A549 treated with ZK216348 at 1 μM for 4 hours (cell line): Measurements from ENCODE around the gene CA14. TPM values are rescaled to one million over a fixed set of nuclear protein-coding genes. Genes with fewer than 3 reads are reported as not detected.

Experiments
- total RNA-seq: library from RNA; stranded (reverse); fragments of 200-300 nt; extraction: Qiagen RNA extraction; gene quantifications from 5 replicates; pipeline ENCODE4 v1.2.3, GENCODE V29; 2022; ENCODE audit warnings: low read depth

The CA14 gene
- not detected in 5 replicates for total RNA-seq

GRCh38 chr1:150257624-150258585 lies at the start of gene CA14:
CA14 (plus strand) TSS chr1:150257774; CDS start chr1:150258129, 355 bp downstream.

DNA sequence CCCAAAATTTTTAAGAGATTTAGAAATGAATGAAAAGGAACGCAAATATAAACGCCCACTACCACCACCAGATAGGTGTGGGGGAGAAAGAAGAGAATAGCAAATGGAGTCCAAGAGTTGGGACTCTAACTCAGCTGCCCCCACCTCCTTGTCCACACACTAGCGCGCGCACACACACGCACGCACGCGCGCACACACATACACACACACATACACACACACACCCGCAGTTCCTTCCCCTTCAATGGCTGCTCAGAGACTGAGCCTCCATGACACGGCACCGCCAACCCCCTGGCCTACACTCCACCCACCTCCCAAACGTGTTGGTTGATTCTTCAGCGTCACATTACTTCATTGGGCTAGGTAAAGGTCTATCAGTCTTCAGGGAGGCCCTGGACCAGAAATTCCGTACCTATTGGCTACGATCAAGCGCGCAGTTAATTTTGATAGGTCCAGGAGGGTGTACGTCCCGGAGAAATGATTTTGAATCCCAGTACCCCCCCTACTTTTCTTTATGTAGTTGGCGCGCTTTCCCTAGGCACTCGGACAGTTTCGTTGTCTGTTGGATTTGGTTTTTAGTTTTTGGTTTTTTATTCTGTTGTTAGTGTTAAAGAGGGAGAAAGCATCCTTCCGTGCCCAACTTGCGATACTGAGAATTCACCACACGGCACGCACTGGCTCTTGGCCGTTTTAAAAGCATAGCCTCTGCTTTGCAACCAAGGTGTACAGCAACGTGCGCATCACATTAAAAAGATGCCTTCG lies 21.5 kb upstream of the CA14 start, which contains the start of gene ANP32E:
TSS of gene ANP32E (minus strand) at position 261 of the 762 bp plus-strand sequence. CDS start 326 bp downstream, outside the sequence.

GRCh38 chr1:150268705-150269403 lies 11.3 kb downstream of the CA14 start, which contains the start of gene APH1A:
APH1A (minus strand) TSS chr1:150269016; CDS start chr1:150268810, 206 bp downstream.

DNA sequence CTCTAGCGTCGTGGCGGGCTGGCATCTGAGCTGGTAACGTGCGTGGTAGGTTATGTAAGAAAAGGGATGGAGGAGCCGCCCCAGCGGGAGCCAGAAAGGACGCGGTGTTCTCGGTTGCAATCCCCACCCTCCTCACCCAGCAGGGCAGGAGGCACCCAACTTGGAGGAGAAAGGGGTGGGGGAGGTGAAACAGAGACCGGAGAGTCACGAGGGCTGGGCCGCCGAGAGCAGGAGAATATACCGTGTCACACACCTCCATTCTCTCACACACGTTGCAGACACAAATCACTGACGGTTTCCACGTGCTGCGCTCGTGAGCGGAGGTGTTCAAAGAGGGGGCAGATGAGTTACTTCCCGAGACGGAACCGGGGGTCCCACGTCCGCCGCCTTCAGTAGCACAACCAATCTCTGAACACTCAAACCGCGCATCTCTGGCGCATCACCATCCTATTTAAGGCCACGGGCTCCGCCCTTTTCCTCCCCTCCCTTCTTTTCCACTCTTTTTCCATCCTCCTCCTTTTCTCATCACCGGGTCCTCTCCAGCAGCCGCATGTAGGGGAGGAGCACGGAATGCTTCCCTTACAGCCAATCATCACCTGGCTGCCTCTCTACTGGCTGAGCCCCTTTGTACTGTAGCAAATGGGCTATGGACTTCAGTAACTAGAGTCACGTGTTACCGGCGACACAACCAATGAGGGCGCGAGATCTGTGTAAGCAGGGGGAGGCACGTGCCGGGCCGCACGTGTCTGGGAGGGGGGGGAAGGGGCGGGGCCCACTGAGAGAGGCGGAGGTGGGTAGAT lies 24.4 kb downstream of the CA14 start, which contains the start of gene CIART:
TSS of gene CIART (plus strand) at position 797 of the 800 bp plus-strand sequence. CDS start 714 bp downstream, outside the sequence.

DNA sequence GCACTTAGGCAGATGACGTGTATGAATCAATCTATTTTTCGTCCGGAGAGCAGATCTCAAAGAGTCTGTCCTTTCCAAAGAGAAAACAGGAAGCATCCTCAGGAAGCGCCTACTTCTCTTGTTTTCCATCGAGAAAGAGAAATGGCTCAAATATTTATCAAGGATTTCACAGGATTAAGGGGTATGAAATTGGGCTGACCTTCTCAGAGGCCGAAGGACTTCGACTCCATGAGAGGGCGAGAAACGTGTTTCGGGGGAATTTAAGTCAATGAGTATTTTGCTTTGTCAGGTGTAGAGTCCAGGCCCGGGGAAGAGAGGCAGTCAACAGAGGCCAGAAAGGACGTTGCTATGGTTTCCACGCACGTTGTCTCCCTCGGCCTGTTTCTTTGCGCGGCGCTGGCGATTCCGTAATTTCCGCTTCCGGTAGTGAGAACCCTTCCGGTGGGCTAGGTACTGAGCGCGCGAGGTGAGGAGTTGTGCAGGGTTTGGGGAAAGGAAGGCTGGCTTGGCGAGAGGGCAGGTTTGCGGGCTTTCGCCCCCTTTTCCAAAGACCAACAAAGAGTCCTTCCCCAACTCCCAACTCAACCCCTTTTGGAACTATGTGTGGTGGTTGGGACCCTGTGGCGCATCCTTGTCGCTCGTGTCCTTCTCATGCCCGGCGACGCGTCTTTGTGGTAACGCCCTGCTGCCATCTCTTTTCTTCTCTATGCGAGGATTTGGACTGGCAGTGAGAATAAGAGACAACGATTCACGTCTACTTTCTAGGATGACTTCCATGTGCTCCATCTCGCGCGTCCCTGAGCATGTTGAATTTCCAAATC lies 36.1 kb downstream of the CA14 start, which contains the start of gene MRPS21:
TSS of gene MRPS21 (plus strand) at position 429 of the 821 bp plus-strand sequence. CDS start 506 bp downstream, outside the sequence.

Other genes with a start within 250 kb of the CA14 start
- 8.2 to 13.0 TPM (median 11.6 TPM) in 5 replicates for gene OTUD7B, start 247.0 kb upstream of the CA14 start, total RNA-seq
- 14.6 to 17.0 TPM (median 16.4 TPM) in 5 replicates for gene VPS45, start 190.0 kb upstream of the CA14 start, total RNA-seq
- 6.2 to 8.9 TPM (median 7.6 TPM) in 5 replicates for gene PLEKHO1, start 107.9 kb upstream of the CA14 start, total RNA-seq
- gene ANP32E, start 21.7 kb upstream of the CA14 start, total RNA-seq: 34.7 to 90.7 TPM (median 46.0 TPM) in 5 replicates
- gene APH1A, start 11.2 kb downstream of the CA14 start, total RNA-seq: 105 to 151 TPM (median 138 TPM) in 5 replicates
- gene C1orf54, start 15.0 kb downstream of the CA14 start, total RNA-seq: 0.20 to 0.79 TPM (median 0.38 TPM) in 4 of 5 replicates, not detected in the other
- 0.88 to 1.6 TPM (median 1.1 TPM) in 5 replicates for gene CIART, start 24.8 kb downstream of the CA14 start, total RNA-seq
- gene MRPS21, start 36.1 kb downstream of the CA14 start, total RNA-seq: 80.6 to 120 TPM (median 86.2 TPM) in 5 replicates
- gene PRPF3, start 63.8 kb downstream of the CA14 start, total RNA-seq: 53.1 to 67.3 TPM (median 59.7 TPM) in 5 replicates
- gene RPRD2, start 106.4 kb downstream of the CA14 start, total RNA-seq: 13.1 to 16.7 TPM (median 13.7 TPM) in 5 replicates
- 15.2 to 24.4 TPM (median 23.7 TPM) in 5 replicates for gene TARS2, start 229.6 kb downstream of the CA14 start, total RNA-seq